Measurements from ENCODE around the gene PCDHGC4.
A peak's percentile ranks its signal among the peaks of the same experiment; 100 is the strongest.

The PCDHGC4 gene

GRCh38 chr5:141506381-141507155 lies 21.7 kb downstream of the PCDHGC4 start:
- peaks cover 15% of the 10 kb centered on the region; the same call in 1 of the 2 replicates for H3K36me3 ChIP-seq (ENCODE audit: control insufficient read depth, insufficient read depth, low read length)
- H3K9ac ChIP-seq (ENCODE audit: low read length): no peak overlapping the region
- no peak overlapping the region for H3K27ac ChIP-seq (ENCODE audit: low read depth, low read length)
- H3K9me3 ChIP-seq (ENCODE audit: control insufficient read depth, insufficient read depth, low read depth, low read length): no peaks in the 10 kb centered on the region
- no peaks in the 10 kb centered on the region for H3K27me3 ChIP-seq (ENCODE audit: control insufficient read depth, insufficient read depth, low read length)
- peaks cover 28% of the 10 kb centered on the region for H3K4me1 ChIP-seq (ENCODE audit: control insufficient read depth, insufficient read depth, low read length)
- H3K4me3 ChIP-seq (ENCODE audit: low read depth, low read length): no peak overlapping the region

DNA sequence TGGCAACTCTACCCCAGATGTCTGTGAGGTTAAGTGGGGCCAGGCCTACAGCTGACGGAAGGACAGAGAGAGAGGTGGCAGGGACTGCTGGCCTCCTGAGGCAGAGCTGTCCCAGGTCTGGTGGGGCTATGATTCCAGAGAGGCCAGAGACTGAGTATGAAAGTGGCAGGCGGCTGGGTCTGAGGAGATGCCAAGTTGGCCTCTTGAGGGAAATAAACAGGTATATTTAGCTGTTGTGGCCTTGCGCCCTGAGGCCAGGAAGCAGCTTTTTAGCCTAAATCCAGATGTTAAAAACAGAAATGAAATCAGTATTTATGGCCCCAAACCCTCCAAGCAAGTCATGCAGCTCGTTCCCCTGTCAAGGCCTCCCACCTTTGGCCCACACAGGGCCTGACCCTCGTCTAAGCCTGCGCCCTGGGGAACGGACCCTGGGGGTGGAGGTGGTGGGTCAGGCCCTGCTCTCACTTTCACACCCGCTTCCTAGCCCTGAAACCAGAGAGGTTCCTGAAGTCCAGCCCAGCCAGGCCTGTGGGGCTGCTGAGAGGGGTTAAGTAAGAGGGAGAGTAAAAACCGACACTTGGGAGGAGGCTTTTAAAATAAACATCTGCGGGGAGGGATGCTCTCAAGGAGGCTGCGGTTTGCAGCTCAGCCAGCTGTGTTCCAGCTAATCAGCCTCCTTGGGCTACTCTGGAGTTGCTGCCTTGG lies 22.7 kb downstream of the PCDHGC4 start:
- Histone ChIP-seq H3K36me3 (ENCODE audit: control insufficient read depth, insufficient read depth, low read length) (peaks cover 17% of the 10 kb centered on the region; the same call in 1 of the 2 replicates), H3K4me3 (ENCODE audit: low read depth, low read length) (no peak overlapping the region; the same call in 1 of the 2 replicates), H3K9ac (ENCODE audit: low read length) (peak overlapping the region; percentile 46), H3K9me3 (ENCODE audit: control insufficient read depth, insufficient read depth, low read depth, low read length) (no peaks in the 10 kb centered on the region), H3K27me3 (ENCODE audit: control insufficient read depth, insufficient read depth, low read length) (no peaks in the 10 kb centered on the region), H3K27ac (ENCODE audit: low read depth, low read length) (no peak overlapping the region; the same call in 1 of the 2 replicates), H3K4me1 (ENCODE audit: control insufficient read depth, insufficient read depth, low read length) (peaks cover 28% of the 10 kb centered on the region)

- peaks cover 17% of the 10 kb centered on the region; the same call in 1 of the 2 replicates for H3K36me3 ChIP-seq (ENCODE audit: control insufficient read depth, insufficient read depth, low read length)
- peak overlapping the region; percentile 28; the same call in 1 of the 2 replicates for H3K4me3 ChIP-seq (ENCODE audit: low read depth, low read length)
- H3K4me1 ChIP-seq (ENCODE audit: control insufficient read depth, insufficient read depth, low read length): peaks cover 28% of the 10 kb centered on the region
- peak overlapping the region; percentile 28; the same call in 1 of the 2 replicates for H3K27ac ChIP-seq (ENCODE audit: low read depth, low read length)
- no peaks in the 10 kb centered on the region for H3K9me3 ChIP-seq (ENCODE audit: control insufficient read depth, insufficient read depth, low read depth, low read length)
- H3K27me3 ChIP-seq (ENCODE audit: control insufficient read depth, insufficient read depth, low read length): no peaks in the 10 kb centered on the region
- H3K9ac ChIP-seq (ENCODE audit: low read length): peak overlapping the region; percentile 46
These were observed 23.6 kb downstream of the PCDHGC4 start for GRCh38 chr5:141508440-141508797.

DNA sequence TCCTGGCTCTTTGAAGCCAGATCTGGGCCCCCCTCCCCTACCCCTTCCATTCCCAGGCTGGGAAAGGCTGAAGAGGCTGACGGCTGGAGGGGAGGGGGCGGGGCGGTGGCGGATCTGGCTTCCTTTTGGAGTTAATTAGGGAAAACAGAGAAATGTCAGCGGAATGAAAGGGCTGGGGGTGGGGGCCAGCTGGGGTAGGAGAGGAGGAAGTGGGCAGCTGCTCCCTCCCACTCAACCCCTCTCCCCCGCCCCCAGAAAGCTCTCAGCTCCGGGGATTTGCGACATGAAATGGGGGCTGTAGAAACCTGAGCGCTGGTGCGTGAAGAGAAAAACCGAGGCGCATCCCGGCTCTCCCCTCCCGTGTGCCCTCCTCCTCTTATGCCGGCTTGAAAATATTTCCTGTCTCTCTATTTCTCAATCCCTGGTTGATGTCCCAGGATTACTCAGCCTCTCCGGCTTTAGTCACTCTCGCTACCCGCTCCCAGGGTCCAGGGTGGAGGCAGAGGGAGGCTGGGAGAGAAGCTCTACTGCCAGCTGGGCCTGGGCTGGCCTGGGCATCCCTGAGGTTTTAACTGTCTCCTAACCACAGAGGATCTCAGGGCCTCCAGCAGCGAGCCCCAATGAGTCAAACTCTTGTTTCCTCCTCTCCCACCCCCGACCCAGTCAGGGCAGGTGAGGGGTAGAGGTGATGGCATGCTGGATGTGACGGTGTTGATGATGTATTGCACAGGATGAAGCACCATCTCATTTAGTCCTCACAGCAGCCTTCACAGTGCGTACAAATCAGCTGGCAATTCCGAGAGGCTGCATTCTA lies 24.2 kb downstream of the PCDHGC4 start:
- Histone ChIP-seq H3K27me3 (ENCODE audit: control insufficient read depth, insufficient read depth, low read length) (no peaks in the 10 kb centered on the region), H3K9me3 (ENCODE audit: control insufficient read depth, insufficient read depth, low read depth, low read length) (no peaks in the 10 kb centered on the region), H3K9ac (ENCODE audit: low read length) (peak overlapping the region; percentile 26), H3K36me3 (ENCODE audit: control insufficient read depth, insufficient read depth, low read length) (peaks cover 17% of the 10 kb centered on the region; the same call in 1 of the 2 replicates), H3K27ac (ENCODE audit: low read depth, low read length) (no peak overlapping the region; the same call in 1 of the 2 replicates), H3K4me1 (ENCODE audit: control insufficient read depth, insufficient read depth, low read length) (peaks cover 28% of the 10 kb centered on the region), H3K4me3 (ENCODE audit: low read depth, low read length) (peak overlapping the region; percentile 34)

- H3K27me3 ChIP-seq (ENCODE audit: control insufficient read depth, insufficient read depth, low read length): no peaks in the 10 kb centered on the region
- H3K9ac ChIP-seq (ENCODE audit: low read length): no peak overlapping the region
- no peak overlapping the region for H3K27ac ChIP-seq (ENCODE audit: low read depth, low read length)
- H3K9me3 ChIP-seq (ENCODE audit: control insufficient read depth, insufficient read depth, low read depth, low read length): no peaks in the 10 kb centered on the region
- peaks cover 39% of the 10 kb centered on the region for H3K4me1 ChIP-seq (ENCODE audit: control insufficient read depth, insufficient read depth, low read length)
- no peak overlapping the region for H3K4me3 ChIP-seq (ENCODE audit: low read depth, low read length)
- peaks cover 17% of the 10 kb centered on the region; the same call in 1 of the 2 replicates for H3K36me3 ChIP-seq (ENCODE audit: control insufficient read depth, insufficient read depth, low read length)
These were observed 25.3 kb downstream of the PCDHGC4 start for GRCh38 chr5:141510160-141510559.

DNA sequence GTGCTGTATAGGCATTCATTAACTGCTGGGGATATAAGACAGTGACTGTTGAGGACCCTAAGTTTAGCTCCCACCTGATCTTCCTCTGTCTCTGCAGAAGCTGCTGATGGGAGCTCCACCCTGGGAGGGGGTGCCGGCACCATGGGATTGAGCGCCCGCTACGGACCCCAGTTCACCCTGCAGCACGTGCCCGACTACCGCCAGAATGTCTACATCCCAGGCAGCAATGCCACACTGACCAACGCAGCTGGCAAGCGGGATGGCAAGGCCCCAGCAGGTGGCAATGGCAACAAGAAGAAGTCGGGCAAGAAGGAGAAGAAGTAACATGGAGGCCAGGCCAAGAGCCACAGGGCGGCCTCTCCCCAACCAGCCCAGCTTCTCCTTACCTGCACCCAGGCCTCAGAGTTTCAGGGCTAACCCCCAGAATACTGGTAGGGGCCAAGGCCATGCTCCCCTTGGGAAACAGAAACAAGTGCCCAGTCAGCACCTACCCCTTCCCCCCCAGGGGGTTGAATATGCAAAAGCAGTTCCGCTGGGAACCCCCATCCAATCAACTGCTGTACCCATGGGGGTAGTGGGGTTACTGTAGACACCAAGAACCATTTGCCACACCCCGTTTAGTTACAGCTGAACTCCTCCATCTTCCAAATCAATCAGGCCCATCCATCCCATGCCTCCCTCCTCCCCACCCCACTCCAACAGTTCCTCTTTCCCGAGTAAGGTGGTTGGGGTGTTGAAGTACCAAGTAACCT lies 26.2 kb downstream of the PCDHGC4 start:
- Histone ChIP-seq H3K9me3 (ENCODE audit: control insufficient read depth, insufficient read depth, low read depth, low read length) (no peaks in the 10 kb centered on the region), H3K4me1 (ENCODE audit: control insufficient read depth, insufficient read depth, low read length) (peaks cover 47% of the 10 kb centered on the region), H3K27ac (ENCODE audit: low read depth, low read length) (no peak overlapping the region), H3K36me3 (ENCODE audit: control insufficient read depth, insufficient read depth, low read length) (peaks cover 11% of the 10 kb centered on the region), H3K9ac (ENCODE audit: low read length) (no peak overlapping the region), H3K4me3 (ENCODE audit: low read depth, low read length) (no peak overlapping the region), H3K27me3 (ENCODE audit: control insufficient read depth, insufficient read depth, low read length) (no peaks in the 10 kb centered on the region)

DNA sequence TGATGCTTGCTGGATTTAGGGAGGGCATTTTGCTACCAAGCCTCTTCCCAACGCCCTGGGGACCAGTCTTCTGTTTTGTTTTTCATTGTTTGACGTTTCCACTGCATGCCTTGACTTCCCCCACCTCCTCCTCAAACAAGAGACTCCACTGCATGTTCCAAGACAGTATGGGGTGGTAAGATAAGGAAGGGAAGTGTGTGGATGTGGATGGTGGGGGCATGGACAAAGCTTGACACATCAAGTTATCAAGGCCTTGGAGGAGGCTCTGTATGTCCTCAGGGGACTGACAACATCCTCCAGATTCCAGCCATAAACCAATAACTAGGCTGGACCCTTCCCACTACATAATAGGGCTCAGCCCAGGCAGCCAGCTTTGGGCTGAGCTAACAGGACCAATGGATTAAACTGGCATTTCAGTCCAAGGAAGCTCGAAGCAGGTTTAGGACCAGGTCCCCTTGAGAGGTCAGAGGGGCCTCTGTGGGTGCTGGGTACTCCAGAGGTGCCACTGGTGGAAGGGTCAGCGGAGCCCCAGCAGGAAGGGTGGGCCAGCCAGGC lies 27.0 kb downstream of the PCDHGC4 start:
- peaks cover 19% of the 10 kb centered on the region for H3K36me3 ChIP-seq (ENCODE audit: control insufficient read depth, insufficient read depth, low read length)

DNA sequence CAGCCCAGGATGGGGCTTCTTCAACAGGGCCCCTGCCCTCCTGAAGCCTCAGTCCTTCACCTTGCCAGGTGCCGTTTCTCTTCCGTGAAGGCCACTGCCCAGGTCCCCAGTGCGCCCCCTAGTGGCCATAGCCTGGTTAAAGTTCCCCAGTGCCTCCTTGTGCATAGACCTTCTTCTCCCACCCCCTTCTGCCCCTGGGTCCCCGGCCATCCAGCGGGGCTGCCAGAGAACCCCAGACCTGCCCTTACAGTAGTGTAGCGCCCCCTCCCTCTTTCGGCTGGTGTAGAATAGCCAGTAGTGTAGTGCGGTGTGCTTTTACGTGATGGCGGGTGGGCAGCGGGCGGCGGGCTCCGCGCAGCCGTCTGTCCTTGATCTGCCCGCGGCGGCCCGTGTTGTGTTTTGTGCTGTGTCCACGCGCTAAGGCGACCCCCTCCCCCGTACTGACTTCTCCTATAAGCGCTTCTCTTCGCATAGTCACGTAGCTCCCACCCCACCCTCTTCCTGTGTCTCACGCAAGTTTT lies 27.6 kb downstream of the PCDHGC4 start:
- H3K4me1 ChIP-seq (ENCODE audit: control insufficient read depth, insufficient read depth, low read length): peaks cover 48% of the 10 kb centered on the region
- H3K9ac ChIP-seq (ENCODE audit: low read length): peak overlapping the region; percentile 74
- no peaks in the 10 kb centered on the region for H3K27me3 ChIP-seq (ENCODE audit: control insufficient read depth, insufficient read depth, low read length)
- H3K9me3 ChIP-seq (ENCODE audit: control insufficient read depth, insufficient read depth, low read depth, low read length): no peaks in the 10 kb centered on the region
- peak overlapping the region; percentile 79 for H3K4me3 ChIP-seq (ENCODE audit: low read depth, low read length)
- peaks cover 25% of the 10 kb centered on the region for H3K36me3 ChIP-seq (ENCODE audit: control insufficient read depth, insufficient read depth, low read length)
- peak overlapping the region; percentile 65; the same call in 1 of the 2 replicates for H3K27ac ChIP-seq (ENCODE audit: low read depth, low read length)

More for the DNA sequence above, 27.0 kb downstream of the PCDHGC4 start:
- H3K9ac ChIP-seq (ENCODE audit: low read length): no peak overlapping the region
- peaks cover 54% of the 10 kb centered on the region for H3K4me1 ChIP-seq (ENCODE audit: control insufficient read depth, insufficient read depth, low read length)
- peak overlapping the region; percentile 79; the same call in 1 of the 2 replicates for H3K4me3 ChIP-seq (ENCODE audit: low read depth, low read length)
- H3K27ac ChIP-seq (ENCODE audit: low read depth, low read length): no peak overlapping the region
- H3K27me3 ChIP-seq (ENCODE audit: control insufficient read depth, insufficient read depth, low read length): no peaks in the 10 kb centered on the region
- no peaks in the 10 kb centered on the region for H3K9me3 ChIP-seq (ENCODE audit: control insufficient read depth, insufficient read depth, low read depth, low read length)

GRCh38 chr5:141512911-141513626 lies 28.2 kb downstream of the PCDHGC4 start:
- no peaks in the 10 kb centered on the region for H3K27me3 ChIP-seq (ENCODE audit: control insufficient read depth, insufficient read depth, low read length)
- H3K4me3 ChIP-seq (ENCODE audit: low read depth, low read length): peak overlapping the region; percentile 79
- H3K36me3 ChIP-seq (ENCODE audit: control insufficient read depth, insufficient read depth, low read length): peaks cover 29% of the 10 kb centered on the region
- H3K9me3 ChIP-seq (ENCODE audit: control insufficient read depth, insufficient read depth, low read depth, low read length): no peaks in the 10 kb centered on the region
- peak overlapping the region; percentile 65; the same call in 1 of the 2 replicates for H3K27ac ChIP-seq (ENCODE audit: low read depth, low read length)
- H3K9ac ChIP-seq (ENCODE audit: low read length): peak overlapping the region; percentile 74
- H3K4me1 ChIP-seq (ENCODE audit: control insufficient read depth, insufficient read depth, low read length): peaks cover 41% of the 10 kb centered on the region
